ENCODE measurements around the gene NT5C.
"Not testable (repeated sequence)": the region's sequence is repeated elsewhere in the genome, so short reads cannot be mapped to it uniquely, and the experiment has no call there.

Gene NT5C

DNA sequence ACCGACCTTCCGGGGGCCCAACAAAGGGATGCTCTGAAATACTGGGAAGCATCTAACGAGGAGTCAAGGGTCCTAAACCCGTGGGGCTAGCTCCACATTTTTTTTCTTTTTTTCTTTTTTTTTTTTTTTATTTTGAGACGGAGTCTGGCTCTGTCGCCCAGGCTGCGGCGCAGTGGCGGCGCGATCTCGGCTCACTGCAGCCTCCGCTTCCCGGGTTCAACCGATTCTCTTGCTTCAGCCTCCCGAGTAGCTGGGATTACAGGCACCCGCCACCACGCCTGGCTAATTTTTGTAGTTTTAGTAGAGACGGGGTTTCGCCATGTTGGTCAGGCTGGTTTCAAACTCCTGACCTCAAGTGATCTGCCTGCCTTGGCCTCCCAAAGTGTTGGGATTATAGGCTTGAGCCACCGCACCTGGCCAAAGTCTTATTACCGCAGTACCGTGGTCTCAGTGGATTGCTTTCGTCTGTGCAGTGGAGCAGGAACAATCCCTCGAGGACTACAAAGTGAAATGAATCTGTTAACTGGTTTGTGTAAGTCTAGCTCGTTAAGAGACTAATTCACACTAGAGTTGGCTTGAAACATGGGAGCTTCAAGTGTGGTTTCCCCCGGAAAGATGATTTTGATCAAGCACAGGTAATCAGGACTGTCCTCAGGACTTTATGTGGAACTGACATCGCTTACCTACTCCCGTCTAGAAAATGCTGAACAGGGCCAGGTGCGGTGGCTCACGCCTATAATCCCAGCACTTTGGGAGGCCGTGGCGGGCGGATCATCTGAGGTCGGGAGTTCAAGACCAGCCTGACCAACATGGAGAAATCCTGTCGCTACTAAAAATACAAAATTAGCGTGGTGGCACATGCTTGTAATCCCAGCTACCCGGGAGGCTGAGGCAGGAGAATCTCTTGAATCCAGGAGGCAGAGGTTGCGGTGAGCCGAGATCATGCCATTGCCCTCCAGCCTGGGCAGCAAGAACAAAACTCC, 767 bp upstream of the NT5C start:
- Mint-ChIP-seq H3K4me3 (peak overlapping the region; percentile 87), H3K4me1 (ENCODE audit: low read depth) (peaks cover 15% of the 10 kb centered on the region)
- H3K27me3 Mint-ChIP-seq = not testable (repeated sequence)

DNA sequence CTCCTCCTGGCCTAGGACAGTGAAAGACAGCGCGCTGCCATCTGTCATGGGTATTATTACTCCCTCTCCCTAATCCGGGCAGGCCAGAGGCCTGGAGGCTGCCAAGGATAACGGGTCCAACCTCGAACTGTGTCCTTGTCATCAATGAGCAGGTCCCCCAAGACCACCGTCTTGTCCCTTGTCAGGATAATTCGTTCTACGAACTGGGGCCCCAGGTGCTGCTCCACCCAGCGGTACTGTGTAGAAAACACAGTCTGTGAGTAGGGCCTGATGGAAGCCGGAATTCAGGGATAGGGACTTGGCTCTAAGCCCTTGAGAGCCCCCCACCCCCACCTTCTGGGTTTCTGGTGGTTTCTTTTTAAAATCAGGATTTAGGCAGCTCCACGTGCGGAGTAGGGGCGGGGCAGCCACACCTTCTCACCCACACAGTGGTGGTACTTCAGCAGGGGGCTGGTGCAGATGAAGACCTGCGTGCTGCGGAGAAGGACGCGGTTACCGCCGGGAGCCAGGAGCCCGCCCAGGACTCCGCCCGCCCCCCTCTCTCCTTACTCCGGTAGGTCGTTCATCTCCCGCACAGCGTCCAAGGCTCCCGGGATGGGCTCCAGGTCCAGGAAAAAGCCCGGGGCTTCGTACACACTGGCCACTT, 787 bp downstream of the NT5C start:
- Mint-ChIP-seq H3K27ac (peak overlapping the region; percentile 84), H3K9me3 (no peaks in the 10 kb centered on the region), H3K27me3 (no peaks in the 10 kb centered on the region), H3K4me3 (peak overlapping the region; percentile 87), H3K4me1 (ENCODE audit: low read depth) (peaks cover 23% of the 10 kb centered on the region), H3K36me3 (ENCODE audit: low read depth) (peaks cover 20% of the 10 kb centered on the region)

More for the DNA sequence above, 767 bp upstream of the NT5C start:
- not testable (repeated sequence) for H3K9me3 Mint-ChIP-seq
- peaks cover 30% of the 10 kb centered on the region for H3K36me3 Mint-ChIP-seq (ENCODE audit: low read depth)
- H3K27ac Mint-ChIP-seq = peak overlapping the region; percentile 91

DNA sequence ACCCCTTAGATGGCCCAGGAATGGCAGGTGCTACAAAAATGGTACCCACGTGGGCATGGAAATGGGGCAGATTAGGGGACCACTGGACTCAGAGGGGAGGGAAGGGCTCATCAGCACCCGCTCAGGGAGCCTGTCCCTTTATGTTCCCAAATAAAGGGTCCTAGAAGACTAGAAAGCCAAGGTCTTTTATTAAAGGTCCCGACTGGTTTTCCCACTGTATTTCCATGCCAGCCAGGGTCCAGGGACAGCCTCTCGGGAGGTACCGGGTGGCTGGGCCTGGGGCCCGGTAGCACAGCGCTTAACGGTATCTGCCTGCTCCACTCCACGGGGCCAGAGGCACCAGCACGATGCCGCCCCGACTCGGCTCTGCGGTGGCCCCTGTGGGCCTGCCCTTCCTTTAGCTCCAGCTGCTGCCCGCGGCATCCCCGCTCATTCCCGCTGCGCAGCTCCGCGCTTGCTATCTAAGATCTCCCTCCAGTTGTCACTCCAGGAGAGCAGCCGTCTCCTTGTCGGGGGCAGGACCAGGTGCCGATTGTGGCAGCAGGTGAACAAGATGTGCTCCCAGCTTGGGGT, 1.4 kb downstream of the NT5C start:
- Mint-ChIP-seq H3K27ac (peak overlapping the region; percentile 84), H3K36me3 (ENCODE audit: low read depth) (peaks cover 18% of the 10 kb centered on the region), H3K9me3 (no peaks in the 10 kb centered on the region), H3K4me1 (ENCODE audit: low read depth) (peaks cover 26% of the 10 kb centered on the region), H3K4me3 (peak overlapping the region; percentile 87), H3K27me3 (no peaks in the 10 kb centered on the region)

DNA sequence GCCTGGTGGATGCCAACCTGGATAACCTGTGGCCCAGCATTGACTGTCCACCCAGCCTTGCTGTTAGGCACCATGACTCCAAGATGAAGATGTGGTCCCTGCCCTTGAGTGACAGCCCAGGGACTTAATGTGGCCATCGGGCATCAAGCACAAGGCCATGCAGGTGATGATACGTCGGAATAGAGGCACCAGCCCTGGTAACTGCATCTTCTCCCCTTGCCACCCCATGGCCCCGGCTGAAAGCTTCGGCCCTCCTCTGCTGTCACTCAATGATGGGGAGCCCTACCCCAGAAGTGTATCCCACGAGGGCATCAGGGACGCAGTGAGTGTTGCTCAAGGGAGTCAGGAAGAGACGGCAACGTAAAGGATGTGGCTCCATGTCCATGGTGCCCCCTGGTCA, 2.0 kb downstream of the NT5C start:
- H3K27ac Mint-ChIP-seq = peak overlapping the region; percentile 31
- H3K9me3 Mint-ChIP-seq = no peaks in the 10 kb centered on the region
- H3K36me3 Mint-ChIP-seq (ENCODE audit: low read depth) = peaks cover 14% of the 10 kb centered on the region
- peak overlapping the region; percentile 60 for H3K4me3 Mint-ChIP-seq
- H3K27me3 Mint-ChIP-seq = no peaks in the 10 kb centered on the region
- H3K4me1 Mint-ChIP-seq (ENCODE audit: low read depth) = peaks cover 32% of the 10 kb centered on the region

DNA sequence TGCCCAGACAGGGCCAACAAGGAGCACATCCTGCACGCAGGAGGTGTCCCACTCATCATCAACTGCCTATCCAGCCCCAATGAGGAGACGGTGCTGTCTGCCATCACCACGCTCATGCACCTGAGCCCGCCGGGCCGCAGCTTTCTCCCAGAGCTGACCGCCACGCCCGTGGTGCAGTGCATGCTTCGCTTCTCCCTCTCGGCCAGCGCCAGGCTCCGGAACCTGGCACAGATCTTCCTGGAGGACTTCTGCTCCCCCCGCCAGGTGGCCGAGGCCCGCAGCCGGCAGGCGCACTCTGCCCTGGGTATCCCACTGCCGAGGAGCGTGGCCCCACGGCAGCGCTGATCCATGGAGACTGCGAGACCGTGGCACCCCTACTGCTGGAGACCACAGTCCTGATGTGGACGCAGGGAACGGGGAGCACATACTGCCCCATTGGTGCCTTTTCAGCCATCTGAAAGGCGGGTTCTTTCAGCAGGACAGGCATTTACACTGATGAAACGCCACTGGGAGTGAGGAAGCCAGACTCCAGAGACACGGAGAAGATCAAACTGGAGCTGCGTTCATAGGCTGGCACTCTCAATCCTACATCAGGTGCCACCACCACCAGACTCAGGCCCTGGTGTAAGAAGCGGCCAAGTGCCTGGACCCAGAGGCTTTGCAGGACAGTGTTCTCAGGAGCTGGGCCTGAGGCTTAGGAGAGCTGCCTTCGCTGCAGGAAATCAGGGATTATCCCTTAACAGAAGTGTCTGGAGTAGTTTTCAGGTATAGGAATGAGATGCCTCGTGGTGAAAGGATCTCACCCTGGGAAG, 2.6 kb downstream of the NT5C start:
- Mint-ChIP-seq H3K27ac (no peak overlapping the region), H3K27me3 (no peaks in the 10 kb centered on the region), H3K4me3 (peak overlapping the region; percentile 47), H3K4me1 (ENCODE audit: low read depth) (peaks cover 39% of the 10 kb centered on the region), H3K36me3 (ENCODE audit: low read depth) (peaks cover 14% of the 10 kb centered on the region), H3K9me3 (no peaks in the 10 kb centered on the region)

DNA sequence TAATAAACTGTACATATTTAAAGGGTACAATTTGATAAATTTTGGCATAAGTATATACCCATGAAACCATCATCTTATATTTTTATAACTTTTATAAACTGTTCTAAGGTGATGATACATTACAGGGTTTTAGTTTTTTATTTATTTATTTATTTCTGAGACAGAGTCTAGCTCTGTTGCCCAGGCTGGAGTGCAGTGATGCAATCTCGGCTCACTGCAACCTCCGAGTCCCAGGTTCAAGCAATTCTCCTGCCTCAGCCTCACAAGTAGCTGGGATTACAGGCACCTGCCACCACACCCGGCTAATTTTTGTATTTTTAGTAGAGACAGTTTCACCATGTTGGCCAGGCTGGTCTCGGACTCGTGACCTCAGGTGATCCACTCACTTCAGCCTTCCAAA, 3.6 kb downstream of the NT5C start:
- Mint-ChIP-seq H3K4me1 (ENCODE audit: low read depth) (peaks cover 44% of the 10 kb centered on the region), H3K36me3 (ENCODE audit: low read depth) (peaks cover 14% of the 10 kb centered on the region)
- H3K4me3 Mint-ChIP-seq, H3K9me3 Mint-ChIP-seq, H3K27ac Mint-ChIP-seq, H3K27me3 Mint-ChIP-seq: not testable (repeated sequence)

DNA sequence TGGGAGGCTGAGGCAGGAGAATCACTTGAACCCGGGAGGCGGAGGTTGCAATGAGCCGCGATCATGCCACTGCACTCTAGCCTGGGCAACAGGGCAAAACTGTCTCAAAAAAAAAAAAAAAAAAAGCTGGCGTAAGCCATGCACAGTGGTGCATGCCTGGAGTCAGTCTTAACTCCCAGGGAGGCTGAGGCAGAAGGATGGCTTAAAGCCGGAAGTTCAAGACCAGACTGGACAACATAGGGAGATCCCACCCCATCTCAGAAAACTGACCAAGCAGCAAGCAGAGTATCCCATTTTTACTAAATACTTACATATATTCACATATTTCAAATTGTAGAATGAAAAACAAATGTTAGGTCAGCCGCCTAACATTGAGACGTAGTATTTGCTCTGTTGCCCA, 4.6 kb downstream of the NT5C start:
- H3K27ac Mint-ChIP-seq = no peak overlapping the region
- H3K36me3 Mint-ChIP-seq (ENCODE audit: low read depth) = peaks cover 8% of the 10 kb centered on the region
- H3K4me3 Mint-ChIP-seq = no peak overlapping the region
- no peaks in the 10 kb centered on the region for H3K9me3 Mint-ChIP-seq
- no peaks in the 10 kb centered on the region for H3K27me3 Mint-ChIP-seq
- peaks cover 39% of the 10 kb centered on the region for H3K4me1 Mint-ChIP-seq (ENCODE audit: low read depth)

DNA sequence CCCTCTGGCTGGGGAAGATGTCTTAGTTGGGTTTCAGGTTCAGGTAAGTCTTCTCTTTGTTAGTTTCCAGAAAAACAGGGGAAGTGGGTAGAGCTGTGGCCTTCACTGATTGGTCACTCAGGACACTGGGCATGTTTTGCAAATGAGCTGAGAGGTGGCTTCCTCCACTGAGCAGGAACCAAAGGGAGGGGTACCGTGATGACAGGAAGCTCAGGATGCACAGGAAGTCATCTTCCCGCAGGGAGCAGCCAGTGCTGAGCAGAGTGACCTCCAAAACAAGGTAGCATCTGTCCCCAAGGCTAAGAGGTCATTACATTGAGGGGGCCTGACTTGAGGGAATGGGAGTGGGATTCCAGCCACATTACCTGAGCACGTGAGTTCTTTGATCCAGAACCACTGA, 5.6 kb downstream of the NT5C start:
- H3K4me3 Mint-ChIP-seq = no peak overlapping the region
- H3K4me1 Mint-ChIP-seq (ENCODE audit: low read depth) = peaks cover 39% of the 10 kb centered on the region
- no peaks in the 10 kb centered on the region for H3K27me3 Mint-ChIP-seq
- H3K27ac Mint-ChIP-seq = no peak overlapping the region
- peaks cover 13% of the 10 kb centered on the region for H3K36me3 Mint-ChIP-seq (ENCODE audit: low read depth)
- H3K9me3 Mint-ChIP-seq = no peaks in the 10 kb centered on the region

DNA sequence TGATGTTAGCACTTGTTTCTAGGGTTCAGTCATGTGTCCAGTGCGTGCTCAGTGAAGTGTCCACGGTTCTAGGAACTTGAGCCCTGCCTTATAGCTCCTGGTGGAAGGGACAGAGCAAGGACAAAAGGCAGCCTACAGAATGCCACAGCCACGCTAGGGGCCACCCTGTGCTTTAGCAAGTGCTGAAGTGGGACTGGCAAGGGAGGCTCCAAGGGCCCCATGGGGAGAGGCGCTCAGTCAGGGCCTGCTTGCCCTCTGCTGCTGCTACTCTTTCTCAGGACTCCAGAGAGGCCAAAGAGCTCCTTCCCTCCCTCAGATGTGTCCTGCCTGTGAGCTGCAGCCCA, 6.8 kb downstream of the NT5C start:
- H3K9me3 Mint-ChIP-seq = no peaks in the 10 kb centered on the region

DNA sequence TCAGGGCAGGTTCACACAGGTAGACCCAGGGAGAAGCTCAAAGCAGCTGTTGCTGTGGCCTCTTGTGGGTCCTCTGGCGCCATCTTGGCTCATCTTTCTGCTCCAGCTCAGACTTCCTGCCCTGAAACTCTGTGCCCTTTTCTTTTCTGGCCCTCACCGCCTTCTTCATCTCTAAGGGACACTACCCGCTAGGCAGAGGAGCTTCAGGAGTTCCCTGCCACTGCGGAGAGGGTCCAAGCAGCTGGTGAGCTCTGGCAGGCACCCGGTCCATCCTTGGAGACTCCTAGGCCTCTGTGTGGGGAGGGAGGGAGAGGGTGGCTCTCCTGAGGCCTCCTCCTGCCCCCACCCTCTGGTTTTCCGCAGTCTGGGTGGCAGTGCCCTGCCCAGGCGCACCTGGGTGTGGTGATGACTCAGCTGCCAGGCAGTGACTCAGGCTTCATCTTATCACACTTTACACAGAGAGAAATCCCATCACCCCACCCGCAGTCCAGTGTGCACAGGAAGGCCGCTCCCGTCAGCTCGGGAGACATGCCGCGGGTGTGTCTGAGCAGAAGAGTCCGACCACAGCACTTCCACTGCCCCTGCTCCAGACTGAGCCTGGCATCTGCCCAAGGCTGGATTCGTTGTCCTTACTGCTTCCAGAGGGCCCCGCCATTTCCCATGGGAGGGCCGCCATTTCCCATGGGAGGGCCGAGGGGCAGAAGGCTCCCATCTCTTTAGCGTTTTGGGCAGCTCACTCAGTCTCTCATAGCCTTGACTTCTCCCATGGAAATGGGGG, 7.3 kb downstream of the NT5C start:
- peaks cover 15% of the 10 kb centered on the region for H3K36me3 Mint-ChIP-seq (ENCODE audit: low read depth)
- H3K4me1 Mint-ChIP-seq (ENCODE audit: low read depth) = peaks cover 29% of the 10 kb centered on the region
- H3K9me3 Mint-ChIP-seq = no peaks in the 10 kb centered on the region
- H3K4me3 Mint-ChIP-seq = peak overlapping the region; percentile 25
- H3K27me3 Mint-ChIP-seq = no peaks in the 10 kb centered on the region
- H3K27ac Mint-ChIP-seq = peak overlapping the region; percentile 66

More for the DNA sequence above, 6.8 kb downstream of the NT5C start:
- Mint-ChIP-seq H3K27ac (peak overlapping the region; percentile 11), H3K36me3 (ENCODE audit: low read depth) (peaks cover 15% of the 10 kb centered on the region), H3K4me1 (ENCODE audit: low read depth) (peaks cover 33% of the 10 kb centered on the region), H3K4me3 (no peak overlapping the region), H3K27me3 (no peaks in the 10 kb centered on the region)

DNA sequence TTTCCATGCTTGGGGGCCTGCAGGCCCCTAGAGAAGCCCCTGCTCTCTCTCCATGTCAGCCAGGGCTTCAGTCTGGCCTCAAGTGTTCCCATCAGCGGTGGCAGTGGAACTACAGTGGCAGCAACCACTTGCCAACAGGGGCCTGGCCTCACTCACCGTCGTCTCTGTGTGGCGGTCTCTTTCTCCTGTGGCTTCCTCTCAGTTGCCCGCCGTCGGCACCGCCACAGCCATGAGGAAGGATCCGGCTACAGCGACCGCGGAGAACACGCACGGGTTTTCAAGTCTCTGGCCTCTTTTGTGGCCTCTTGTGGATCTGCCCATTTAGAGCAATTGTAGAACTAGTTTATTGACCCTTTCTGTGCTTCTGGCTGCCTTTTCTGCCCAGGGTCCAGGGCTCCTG, 13.2 kb downstream of the NT5C start:
- Mint-ChIP-seq H3K36me3 (ENCODE audit: low read depth) (peaks cover 20% of the 10 kb centered on the region), H3K4me3 (no peak overlapping the region), H3K9me3 (no peaks in the 10 kb centered on the region), H3K27ac (no peak overlapping the region), H3K27me3 (no peaks in the 10 kb centered on the region), H3K4me1 (ENCODE audit: low read depth) (peaks cover 29% of the 10 kb centered on the region)

DNA sequence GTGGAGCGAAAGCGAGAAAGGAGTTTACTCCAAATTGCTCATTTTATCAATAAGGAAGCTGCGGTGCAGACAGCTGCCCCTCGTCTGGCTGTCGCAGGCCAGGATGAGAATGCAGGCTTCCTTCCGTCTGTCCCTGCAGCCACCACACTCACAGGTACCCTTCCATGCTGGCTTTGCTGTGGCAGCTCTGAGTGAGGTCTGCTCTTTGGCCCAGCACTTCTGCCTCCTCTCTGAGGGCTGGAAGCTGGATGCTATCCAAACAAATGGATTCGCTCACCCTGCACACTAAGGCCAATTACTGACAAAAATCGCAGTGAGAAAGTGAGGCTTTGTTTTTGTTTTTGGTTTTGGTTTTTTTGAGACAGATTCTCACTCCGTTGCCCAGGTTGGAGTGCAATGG, 14.8 kb downstream of the NT5C start:
- H3K4me1 Mint-ChIP-seq (ENCODE audit: low read depth) = peaks cover 34% of the 10 kb centered on the region
- H3K9me3 Mint-ChIP-seq = no peaks in the 10 kb centered on the region
- no peaks in the 10 kb centered on the region for H3K27me3 Mint-ChIP-seq
- H3K27ac Mint-ChIP-seq = no peak overlapping the region
- no peak overlapping the region for H3K4me3 Mint-ChIP-seq
- peaks cover 22% of the 10 kb centered on the region for H3K36me3 Mint-ChIP-seq (ENCODE audit: low read depth)

DNA sequence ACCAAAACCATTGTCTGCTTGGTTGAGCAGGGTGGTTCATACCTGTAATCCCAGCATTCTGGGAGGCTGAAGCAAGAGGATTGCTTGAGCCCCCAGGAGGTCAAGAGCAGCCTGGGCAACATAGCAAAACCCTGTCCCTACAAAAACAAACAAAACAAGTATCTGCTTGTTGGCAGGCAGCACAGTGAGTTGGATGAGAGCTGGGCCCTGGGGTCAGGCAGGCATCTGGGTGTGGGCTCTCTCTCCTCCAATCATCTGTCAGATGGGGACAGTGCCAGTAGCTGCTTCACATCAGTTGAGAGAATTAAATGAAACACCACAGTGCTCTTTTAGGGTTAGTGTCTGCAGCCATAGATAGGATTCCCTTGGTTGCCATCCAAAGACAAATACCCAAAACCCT, 16.0 kb downstream of the NT5C start:
- Mint-ChIP-seq H3K27ac (no peak overlapping the region), H3K36me3 (ENCODE audit: low read depth) (peaks cover 17% of the 10 kb centered on the region), H3K4me3 (no peak overlapping the region), H3K4me1 (ENCODE audit: low read depth) (peaks cover 45% of the 10 kb centered on the region), H3K27me3 (no peaks in the 10 kb centered on the region), H3K9me3 (no peaks in the 10 kb centered on the region)
